ENCODE results near the gene TRUB2.

DNA sequence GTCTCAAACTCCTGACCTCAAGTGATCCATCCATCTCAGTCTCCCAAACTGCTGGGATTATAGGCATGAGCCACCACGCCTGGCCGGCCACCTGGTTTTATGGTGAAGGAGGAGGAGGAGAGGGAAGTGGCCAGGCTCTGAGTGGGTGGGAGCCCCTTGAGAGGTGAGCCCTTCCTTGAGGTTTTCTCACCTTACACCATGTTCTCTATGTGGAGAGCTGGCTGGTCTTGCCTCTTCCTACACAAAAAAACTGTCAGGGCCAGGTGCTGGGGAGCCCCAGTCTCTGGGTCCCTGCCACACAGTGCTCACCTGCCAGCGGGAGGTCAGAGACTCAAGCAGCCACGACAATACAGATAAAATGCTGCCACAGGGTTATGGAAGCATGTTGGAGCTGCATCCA, 28.1 kb downstream of the TRUB2 start:
- TF ChIP-seq, protein P1, sequence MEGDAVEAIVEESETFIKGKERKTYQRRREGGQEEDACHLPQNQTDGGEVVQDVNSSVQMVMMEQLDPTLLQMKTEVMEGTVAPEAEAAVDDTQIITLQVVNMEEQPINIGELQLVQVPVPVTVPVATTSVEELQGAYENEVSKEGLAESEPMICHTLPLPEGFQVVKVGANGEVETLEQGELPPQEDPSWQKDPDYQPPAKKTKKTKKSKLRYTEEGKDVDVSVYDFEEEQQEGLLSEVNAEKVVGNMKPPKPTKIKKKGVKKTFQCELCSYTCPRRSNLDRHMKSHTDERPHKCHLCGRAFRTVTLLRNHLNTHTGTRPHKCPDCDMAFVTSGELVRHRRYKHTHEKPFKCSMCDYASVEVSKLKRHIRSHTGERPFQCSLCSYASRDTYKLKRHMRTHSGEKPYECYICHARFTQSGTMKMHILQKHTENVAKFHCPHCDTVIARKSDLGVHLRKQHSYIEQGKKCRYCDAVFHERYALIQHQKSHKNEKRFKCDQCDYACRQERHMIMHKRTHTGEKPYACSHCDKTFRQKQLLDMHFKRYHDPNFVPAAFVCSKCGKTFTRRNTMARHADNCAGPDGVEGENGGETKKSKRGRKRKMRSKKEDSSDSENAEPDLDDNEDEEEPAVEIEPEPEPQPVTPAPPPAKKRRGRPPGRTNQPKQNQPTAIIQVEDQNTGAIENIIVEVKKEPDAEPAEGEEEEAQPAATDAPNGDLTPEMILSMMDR (IDR thresholded peaks at IDR 0.05 in 4 of 5, conservative IDR thresholded peaks at IDR 0.05 in 1 of 5): no peak
- TF ChIP-seq POLR2A (IDR thresholded peaks at IDR 0.05): no peak

All from gastrocnemius medialis (tissue), 4 donors.